HG03520 (cell line): ENCODE results near the gene NPVF.

ENCODE experiments used
- ATAC-seq: cut with Tn5 transposase; IDR thresholded peaks from one replicate; pipeline ENCODE4 v1.9.1; 2021; ENCODE audit warnings: mild to moderate bottlenecking, moderate library complexity; ENCODE audit not compliant: unreplicated experiment

NPVF gene

GRCh38 chr7:25235471-25235870 lies 7.2 kb upstream of the NPVF start:
- no peak for ATAC-seq

- no peak for ATAC-seq
These were observed 6.0 kb upstream of the NPVF start for GRCh38 chr7:25234336-25234735.

GRCh38 chr7:25223206-25223605 lies 5.1 kb downstream of the NPVF start:
- no peak for ATAC-seq

GRCh38 chr7:25222666-25223065 lies 5.6 kb downstream of the NPVF start:
- ATAC-seq: no peak

GRCh38 chr7:25221009-25221408 lies 7.3 kb downstream of the NPVF start:
- ATAC-seq: no peak

GRCh38 chr7:25218191-25218590 lies 10.1 kb downstream of the NPVF start:
- ATAC-seq: no peak

GRCh38 chr7:25216837-25217236 lies 11.4 kb downstream of the NPVF start:
- no peak for ATAC-seq

GRCh38 chr7:25215694-25216335 lies 12.5 kb downstream of the NPVF start:
- ATAC-seq: no peak

GRCh38 chr7:25208525-25209221 lies 19.6 kb downstream of the NPVF start:
- no peak for ATAC-seq

GRCh38 chr7:25207887-25208286 lies 20.4 kb downstream of the NPVF start:
- ATAC-seq: no peak

- no peak for ATAC-seq
These were observed 21.5 kb downstream of the NPVF start for GRCh38 chr7:25206765-25207164.

- no peak for ATAC-seq
These were observed 32.0 kb downstream of the NPVF start for GRCh38 chr7:25196132-25196896.

GRCh38 chr7:25194036-25194435 lies 34.2 kb downstream of the NPVF start:
- ATAC-seq: no peak

GRCh38 chr7:25192043-25192442 lies 36.2 kb downstream of the NPVF start:
- ATAC-seq: no peak

- ATAC-seq: no peak
These were observed 39.1 kb downstream of the NPVF start for GRCh38 chr7:25189197-25189596.

- ATAC-seq: no peak
These were observed 40.4 kb downstream of the NPVF start for GRCh38 chr7:25187932-25188331.

- ATAC-seq: no peak
These were observed 41.9 kb downstream of the NPVF start for GRCh38 chr7:25186436-25186835.

- no peak for ATAC-seq
These were observed 46.8 kb downstream of the NPVF start for GRCh38 chr7:25181532-25181931.

GRCh38 chr7:25180946-25181345 lies 47.3 kb downstream of the NPVF start:
- no peak for ATAC-seq

- ATAC-seq: peak; percentile 20
These were observed 47.7 kb downstream of the NPVF start for GRCh38 chr7:25180592-25180923.

- ATAC-seq: peak; percentile 95
These were observed 48.3 kb downstream of the NPVF start for GRCh38 chr7:25179771-25180591.
